Inflammatory macrophage treated with lipopolysaccharide for 4 hours (primary cell): ENCODE results near the gene PXYLP1.

Source experiments
- DNase-seq: peaks from one replicate; pipeline ENCODE4 v3.0.0-alpha.2; 2020

PXYLP1 gene

DNA sequence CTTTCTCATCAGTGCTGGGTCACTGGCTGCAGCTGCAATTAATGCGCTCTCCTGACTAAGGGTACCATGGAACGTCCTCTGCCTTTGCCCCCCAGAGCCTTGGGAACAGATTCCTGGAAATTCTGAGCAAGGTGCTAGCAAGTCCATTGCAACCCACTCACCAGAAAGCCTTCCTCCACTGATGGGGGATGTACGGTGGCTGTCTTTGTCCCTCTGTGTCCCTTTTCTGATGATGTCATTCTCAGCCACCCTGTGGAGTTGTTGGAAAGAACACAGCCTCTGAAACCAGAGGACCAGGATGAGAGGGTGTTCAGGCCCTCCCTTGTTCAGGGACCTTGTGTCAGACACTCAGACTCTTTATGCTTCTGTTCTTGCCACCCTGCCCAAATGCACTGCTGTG, 98.6 kb downstream of the PXYLP1 start:
- peak; percentile 21 for DNase-seq

DNA sequence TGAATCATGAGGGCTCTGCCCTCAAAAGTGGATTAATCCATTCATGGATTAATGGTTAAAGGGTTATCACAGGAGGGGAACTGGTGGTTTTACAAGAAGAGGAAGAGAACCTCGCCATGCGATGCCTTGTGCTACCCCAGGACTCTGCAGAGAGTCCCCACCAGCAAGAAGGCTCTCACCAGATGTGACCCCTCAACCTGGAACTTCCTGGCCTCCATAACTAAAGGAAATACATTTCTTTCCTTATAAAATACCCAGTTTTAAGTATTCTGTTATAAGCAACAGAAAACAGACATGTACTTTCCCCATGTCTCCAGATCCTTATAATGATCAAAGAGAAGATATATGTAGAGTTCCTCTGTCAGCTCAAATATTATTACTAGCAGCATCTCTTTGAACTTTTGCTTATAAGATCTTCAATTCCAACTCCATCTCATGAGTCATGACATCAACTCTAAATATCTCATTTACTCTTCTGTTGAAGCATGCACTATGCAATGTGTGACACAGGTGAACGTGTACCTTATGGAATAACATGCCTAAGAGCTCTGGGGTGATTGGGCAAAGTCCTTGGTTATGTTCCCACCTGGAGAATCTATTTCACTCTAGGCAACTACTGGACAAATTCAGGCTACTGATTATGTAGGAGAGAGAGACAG, 99.2 kb downstream of the PXYLP1 start:
- DNase-seq, result no peak

GRCh38 chr3:141331377-141332318, 100.0 kb downstream of the PXYLP1 start:
- peak; percentile 94 for DNase-seq

DNA sequence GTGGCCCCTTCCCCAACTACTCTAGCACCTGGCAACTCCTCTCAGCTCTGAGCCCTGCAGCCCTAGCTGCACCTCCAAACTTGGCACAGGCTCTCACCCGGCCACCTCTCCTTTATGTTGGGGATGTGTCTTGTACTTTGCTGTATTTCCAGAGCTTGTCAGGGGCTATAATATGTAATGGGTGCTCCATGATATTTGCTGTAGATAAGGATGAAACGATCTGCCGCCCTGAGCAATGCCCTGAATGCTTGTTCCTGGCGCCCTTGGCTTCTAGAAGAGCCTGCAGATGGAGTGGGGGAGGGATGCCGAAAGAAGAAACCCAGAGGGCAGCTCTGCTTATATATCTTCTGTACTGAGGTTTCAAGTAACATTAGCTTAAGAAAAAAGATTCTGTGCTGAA, 100.8 kb downstream of the PXYLP1 start:
- no peak for DNase-seq

DNA sequence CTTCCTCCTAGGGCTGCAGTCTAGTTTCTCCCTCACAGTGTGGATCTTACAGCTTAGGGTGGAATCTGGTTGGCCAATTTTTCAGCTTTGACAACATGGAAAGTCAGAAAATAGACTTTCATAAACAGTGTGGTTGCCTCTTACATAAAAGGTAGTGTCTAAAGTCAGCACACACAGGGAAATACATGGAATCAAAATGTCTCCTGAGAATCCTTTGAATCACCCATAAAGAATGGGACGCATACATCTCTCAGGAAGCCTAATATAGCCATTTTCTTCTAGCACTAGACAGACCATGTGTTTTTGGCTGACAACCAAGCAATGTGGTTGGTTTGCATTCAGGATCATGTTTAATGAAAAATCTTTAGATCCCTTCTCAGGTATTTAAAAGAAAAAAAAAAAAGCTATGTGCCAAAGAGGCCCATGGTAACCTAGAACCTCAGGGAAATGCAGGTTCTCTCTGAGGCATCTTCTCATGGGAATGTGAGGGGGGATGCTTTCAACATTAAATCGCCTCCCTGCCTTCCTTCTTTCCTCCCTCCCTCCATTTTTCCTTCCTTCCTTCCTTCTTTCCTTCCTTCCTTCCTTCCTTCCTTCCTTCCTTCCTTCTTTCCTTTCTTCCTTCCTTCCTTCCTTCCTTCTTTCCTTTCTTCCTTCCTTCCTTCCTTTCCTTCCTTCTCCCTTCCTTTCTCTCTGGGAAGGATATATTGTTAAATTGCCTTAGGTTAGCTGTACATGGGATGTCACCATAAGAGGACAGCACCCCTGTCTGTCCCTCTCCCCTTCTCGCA, 102.4 kb downstream of the PXYLP1 start:
- peak; percentile 43 for DNase-seq

DNA sequence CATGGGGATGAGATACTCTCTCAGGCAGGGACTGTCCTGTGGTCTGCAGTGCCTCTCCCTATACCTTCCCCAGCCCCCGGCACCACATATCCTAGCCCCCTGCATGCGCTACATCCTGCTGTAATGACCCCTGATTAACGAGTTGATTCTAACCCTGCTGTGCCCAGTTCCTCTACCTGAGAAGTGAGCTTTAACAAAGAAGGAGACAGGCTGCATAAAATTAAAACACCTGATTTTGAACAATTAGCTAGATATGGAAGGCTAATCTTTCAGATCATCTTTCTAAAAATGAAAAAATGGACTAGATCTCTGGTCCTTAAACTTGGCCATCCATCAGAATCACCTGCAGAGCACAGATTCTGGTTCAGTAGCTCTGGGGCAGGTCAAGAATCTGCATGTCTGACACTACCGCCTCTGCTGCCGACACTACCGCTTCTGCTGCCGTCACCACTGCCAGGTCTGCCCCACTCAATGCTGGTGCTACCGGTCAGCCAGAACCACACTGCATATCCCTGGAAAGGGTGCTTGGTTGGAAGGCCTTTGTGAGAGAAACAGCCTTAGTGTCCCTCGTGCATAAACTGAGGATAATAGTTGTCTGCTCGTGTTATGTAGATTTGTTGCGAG, 103.1 kb downstream of the PXYLP1 start:
- DNase-seq, result no peak

DNA sequence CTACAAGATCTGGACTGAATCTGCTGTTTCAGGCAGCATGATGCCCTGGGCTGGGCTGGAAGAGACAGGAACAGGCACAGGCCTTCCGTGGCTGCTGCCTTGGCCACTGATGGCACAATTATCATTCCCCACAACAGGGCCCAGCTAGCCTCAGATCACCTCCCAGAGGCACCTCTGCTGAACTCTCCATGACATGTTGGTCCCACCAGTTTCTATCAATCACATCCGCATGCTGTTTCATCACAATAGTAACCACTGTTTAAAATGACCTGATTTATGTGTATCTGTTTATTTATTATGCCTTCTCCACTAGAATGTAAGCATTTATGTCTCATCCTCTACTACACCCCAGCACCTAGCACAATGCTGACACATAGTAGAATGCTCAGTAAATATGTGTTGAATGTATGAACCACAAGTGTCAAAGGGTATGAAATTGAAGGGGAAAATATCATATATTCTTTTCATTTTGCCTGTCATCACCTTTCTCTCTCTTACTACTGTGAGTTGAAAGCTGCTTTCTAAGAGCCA, 104.0 kb downstream of the PXYLP1 start:
- DNase-seq, result no peak

DNA sequence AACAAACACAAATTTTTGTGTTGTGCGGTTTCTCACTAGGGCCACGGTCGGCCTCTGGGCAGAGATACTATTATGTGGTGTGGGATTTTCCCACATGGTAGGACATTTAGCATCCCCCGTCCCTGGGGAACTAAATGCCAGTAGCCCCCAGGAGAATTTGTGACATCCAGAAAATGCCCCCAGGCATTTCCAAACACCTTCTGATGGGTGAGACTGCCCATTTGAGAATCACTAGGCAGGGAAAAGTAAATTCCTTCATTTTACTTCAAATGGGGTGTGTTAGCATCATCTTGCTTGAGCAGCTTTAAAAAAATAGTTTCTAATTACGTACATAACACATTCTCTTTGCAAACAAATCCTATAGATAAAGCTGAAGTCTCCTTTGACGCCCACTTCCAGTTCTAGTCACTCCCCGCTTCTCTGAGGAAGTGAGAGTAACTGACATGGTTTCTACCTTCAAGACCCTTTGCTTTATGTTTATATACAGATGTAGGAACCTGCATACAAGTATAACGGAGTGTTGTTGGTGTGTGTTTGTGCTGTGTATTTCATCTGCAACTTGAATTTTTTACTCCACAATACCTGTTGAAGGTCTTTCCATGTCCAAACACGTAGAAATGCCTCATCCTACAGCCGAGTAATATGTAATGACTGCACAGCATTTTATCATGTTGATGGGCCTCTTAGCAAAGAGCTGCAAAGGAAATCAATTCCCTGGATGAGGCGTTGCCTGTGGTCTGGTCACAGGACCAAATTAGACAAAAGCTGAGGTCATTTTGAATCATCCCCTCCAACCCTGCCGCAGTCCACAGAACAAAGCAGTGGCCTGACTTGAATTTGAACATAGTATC, 105.3 kb downstream of the PXYLP1 start:
- peak; percentile 98 for DNase-seq

- no peak for DNase-seq
Measured at GRCh38 chr3:141337523-141337854, 105.9 kb downstream of the PXYLP1 start.

- DNase-seq, result peak; percentile 76
Measured at GRCh38 chr3:141337991-141338390, 106.4 kb downstream of the PXYLP1 start.

GRCh38 chr3:141338881-141339280, 107.3 kb downstream of the PXYLP1 start:
- DNase-seq, result no peak

DNA sequence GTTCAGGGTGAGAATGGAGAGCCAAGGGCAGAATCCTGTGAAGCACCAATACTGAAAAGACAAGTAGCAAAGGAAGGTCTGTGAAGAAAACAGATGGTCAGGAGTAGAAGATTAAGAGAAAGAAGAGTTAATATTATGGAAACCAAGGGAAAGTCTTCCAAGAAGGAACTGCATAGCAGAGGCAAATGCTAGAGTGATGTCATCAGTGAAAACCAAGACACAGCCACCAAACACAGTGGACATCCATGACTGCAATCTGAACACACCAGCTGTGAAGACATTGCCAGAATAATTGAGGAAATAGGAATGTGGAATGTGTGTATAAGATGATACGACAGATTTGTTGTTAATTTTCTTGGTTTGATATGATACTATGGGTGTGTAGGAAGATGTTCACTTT, 109.9 kb downstream of the PXYLP1 start:
- peak; percentile 75 for DNase-seq

DNA sequence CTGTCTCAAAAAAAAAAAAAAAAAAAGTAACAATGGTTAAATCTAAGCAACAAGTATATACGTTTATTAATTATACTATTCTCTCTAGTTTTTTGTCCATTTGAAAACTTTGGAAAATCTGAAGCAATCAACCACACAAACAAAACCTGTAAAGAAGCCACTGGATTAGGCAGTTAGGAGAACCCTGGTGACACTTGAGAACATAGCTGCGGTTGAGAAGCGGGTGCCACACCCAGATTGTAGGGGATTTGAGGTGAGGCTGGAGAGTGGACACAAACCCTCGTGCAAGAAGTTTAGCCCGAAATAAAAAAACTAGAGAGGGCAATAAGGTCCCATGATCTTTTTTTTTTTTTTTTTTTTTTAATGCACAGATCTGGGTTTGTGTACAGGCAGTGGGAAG, 110.8 kb downstream of the PXYLP1 start:
- no peak for DNase-seq

GRCh38 chr3:141343077-141343476, 111.5 kb downstream of the PXYLP1 start:
- no peak for DNase-seq

GRCh38 chr3:141343865-141344271, 112.2 kb downstream of the PXYLP1 start:
- no peak for DNase-seq
